ENCODE measurements around the gene DDX23. TPM values are rescaled to one million over a fixed set of nuclear protein-coding genes. Genes with fewer than 3 reads are reported as not detected.

DDX23 gene
- total RNA-seq, 1 experiment from 2014 or later: 132 TPM

DNA sequence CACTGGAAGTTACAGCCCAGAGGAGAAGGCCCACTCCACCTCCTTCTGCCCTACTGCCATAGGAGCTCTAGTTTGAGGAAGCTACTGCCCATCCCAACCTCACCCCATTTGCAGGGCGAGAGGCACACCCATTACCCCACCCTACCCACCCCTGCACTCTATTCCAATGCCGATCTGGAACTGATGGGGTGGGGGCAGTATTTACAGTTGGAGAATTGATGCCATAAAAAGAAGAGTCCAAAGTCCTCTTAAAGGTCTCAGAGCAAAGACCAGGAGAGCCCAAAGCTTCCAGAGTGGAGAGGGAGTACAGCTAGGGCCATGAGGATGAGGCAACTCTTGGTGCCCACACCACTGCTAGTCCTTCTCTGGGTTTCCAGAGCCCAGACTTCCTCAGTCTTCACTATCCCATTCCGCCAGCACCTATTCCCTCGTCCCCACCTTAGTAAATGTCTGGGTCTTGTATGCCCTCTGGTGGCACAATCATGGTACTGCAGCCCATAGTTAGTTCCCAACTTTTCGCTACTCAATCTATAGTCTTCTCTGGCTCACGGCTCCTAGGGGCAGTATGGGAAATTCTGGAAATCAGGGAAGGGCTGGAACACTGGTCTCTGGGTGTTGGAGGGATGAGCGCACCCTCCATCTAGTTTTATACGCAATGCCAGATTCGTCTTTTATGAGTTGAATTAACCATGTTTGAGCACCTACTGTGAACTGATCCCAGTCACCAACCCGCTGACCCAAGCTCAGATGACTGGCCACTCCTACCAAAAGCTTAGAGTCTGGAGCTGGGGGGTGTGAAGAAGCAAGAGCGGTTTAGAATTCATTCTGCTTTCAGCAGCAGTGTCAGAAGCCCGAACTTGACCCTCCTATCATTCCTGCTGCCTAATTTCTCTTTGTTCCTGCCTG lies 56.2 kb downstream of the DDX23 start:
- peak; percentile 79 for DNase-seq (ENCODE audit: low read depth)

DNA sequence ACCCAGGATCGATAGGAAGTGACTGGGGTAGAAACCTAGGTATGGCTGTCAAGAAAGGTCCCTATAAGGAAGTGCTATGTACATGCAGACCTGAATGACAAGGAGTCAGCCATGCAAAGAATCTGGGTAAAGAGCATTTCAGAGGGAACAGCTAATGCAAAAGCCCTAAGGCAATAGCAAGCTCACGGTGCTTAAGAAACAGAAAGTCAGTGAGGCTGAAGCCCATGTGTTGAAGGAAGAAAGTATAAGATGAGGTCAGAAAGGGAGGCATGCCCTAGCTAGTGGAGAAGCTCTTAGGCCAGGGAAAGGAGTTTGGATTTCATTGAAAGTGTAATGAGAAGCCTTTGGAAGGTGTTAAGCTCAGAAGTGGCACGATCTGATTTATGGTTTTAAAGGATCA lies 57.1 kb downstream of the DDX23 start:
- peak; percentile 35 for DNase-seq (ENCODE audit: low read depth)

DNA sequence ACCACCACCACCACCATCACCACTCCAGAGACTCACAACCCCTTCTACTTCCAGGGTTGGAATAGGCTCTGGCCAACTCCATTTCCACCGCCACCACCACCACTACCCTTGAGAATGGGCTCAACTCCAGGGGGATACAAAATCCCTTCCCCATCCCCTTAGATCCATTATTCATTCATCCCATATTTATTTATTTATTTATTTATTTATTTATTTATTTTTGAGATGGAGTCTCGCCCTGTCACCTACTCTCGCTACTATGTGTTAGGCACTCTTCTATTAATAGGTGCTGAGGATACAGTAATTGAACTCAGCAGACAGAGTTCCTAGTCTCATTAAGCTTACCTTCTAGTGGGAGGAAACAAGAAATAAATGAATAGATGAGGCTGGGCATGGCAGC lies 58.3 kb downstream of the DDX23 start:
- no peak for DNase-seq (ENCODE audit: low read depth)

DNA sequence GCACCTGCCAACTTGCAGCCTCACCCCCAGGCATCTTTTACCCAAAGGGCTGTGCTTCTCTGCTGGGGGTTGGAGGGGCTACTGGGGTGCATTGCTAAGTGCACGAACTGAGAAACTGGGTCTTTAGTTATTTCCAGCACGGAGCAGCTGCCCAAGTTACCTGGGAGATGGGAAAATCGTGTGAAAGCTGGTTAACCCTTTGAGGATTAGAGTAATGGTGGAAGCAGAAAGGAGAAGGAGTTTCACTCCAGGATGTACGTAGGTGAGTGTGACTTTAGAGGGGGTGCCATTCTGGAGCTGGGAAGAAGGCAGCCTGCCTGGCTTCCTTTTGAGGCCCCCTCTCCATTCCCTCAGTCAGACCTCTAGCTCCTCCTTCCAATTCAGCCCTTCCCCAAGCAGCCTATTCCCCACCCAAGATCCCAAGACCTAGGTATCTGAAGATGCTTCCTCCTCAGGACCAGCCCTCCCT lies 62.1 kb downstream of the DDX23 start:
- no peak for DNase-seq (ENCODE audit: low read depth)

DNA sequence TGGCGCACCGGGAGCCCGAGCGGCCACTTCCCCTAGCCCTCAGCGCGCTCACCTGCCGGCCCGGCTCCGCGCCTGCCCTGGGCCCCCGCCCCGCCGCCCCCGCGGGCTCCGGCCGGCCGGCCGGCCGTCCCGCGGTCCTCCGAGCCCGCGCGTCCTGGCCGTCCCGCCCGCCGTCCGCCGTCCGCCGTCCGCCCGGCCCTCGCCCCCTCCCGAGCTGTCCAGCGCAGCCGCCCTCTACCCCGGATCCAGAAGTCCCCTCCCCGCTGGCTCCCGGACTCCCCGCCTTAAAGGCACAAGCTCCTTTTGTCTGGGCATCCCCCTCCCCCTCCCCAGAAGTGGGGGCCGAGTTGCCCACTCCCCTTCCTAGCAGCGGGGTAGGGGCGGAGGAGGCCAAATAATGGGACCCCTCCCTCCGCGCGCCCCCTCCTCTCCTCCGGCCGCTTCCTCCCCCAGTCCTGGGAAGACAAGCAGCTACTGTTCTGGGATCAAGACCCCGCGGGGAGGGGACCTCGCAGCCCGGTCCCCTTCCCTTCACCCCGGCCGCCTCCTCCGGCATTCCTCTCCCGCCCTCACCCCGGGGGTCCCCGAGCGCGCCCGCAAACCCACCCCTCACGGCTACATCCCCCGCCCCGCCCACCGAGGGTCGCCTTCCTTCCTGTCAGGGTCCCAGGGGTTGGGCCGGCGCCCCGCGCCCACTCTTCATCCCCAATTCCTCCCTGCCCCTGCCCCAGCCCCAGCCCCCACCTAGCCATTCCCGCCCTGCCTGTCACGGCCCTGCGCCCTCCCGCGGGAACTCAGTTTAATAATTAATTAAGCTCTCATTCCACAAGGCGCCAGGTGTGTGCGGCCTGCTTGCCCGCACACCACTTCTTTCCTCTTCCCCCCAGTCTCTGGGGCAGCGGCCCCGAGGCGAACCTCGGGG lies 62.8 kb downstream of the DDX23 start, which contains the start of gene ADCY6:
Gene ADCY6 (minus strand): TSS at position 236 of the 922 bp plus-strand sequence. CDS start 5,655 bp downstream, outside the sequence.
- DNase-seq (ENCODE audit: low read depth): peak; percentile 67

DNA sequence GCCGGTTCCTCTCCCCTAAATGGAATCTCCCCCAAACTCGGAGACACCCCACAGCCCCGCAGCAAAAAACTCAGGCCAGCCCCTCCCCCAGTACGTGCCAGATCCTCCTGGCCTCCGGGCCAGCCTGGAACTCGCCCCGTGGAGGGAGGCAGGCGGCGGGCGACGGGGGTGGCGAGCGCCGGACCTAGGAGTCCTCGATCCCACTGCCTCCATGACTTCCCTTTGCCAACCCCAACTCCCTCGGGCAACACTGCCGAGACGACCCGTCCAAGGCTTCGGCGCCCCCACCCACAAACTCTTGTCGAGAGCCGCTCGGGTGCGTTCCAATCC lies 63.5 kb downstream of the DDX23 start:
- no peak for DNase-seq (ENCODE audit: low read depth)

DNA sequence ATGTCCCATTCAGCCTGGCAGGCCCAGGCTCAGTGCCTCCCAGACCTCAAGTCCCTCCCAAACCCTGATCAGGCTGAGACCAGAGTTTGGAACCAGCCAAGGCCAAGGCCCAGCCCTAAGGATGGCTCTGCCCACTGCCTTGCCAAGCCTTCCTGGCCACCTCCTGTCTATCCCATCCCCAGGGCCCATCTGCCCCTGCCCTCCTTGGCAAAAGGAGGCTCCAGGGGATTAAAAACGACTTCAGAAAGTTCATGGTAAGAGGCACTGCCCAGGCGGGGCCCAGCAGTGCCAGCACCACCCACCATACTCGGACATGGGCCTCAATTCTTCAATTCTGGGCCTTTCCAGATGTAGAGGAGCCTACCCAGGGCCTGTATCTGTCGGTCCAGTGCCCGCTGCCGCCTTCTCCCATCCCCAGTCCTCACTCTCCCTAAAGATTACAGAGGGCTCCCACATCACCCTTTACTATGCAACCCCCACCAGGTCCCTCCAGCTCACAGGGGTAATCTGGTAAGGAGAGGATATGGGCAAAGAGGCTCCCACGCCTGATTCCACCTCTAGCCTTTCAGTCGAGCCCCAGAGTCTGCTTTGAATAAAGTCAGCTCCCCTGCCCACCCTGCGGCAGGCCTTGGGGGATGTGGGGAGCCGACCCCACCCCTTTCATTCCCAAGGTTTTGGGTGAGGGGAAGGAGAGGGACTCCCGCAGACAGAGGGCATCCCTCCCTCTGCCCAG lies 64.0 kb downstream of the DDX23 start:
- no peak for DNase-seq (ENCODE audit: low read depth)

DNA sequence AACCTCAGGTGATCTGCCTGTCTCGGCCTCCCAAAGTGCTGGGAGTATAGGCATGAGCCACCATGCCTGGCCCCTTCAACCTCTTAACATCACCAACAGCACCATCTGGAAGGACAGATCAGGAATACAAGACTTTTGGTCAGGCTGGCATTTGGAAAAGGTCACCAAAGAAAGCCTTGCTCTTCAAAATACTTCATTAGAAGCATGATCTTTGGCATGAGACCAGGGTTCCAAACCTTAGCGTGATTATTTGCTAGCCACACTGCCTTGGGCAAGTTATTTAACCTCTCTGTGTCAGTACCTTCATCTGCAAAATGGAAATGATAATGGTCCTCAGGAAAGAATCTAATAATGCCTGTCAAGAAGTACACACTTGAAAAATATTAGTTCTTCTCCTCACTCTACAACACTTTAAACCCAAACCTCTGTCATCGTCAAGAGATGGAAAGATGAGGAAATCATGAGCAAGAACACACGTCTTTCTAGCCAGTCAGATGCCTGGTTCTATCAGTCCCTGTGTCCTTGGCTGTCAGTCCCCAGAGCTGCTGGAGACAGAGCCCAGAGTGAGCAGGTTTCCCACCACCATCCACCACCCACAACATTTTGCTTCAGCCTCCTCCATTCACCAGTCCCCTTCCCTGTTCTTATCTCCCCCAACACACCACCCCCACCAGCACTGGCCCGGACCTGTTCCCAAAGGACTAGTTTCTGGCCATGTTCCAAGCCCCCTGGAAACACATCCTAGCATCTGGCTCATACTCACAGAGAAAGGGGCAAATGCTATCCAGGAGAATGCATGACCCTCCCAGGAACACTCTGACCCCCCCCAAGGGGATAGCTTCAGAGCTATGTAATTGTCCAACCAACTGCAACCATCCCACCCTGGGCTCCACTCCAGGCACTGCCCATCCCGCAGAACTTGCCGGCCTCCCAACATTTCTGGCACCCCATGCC lies 65.1 kb downstream of the DDX23 start:
- no peak for DNase-seq (ENCODE audit: low read depth)

DNA sequence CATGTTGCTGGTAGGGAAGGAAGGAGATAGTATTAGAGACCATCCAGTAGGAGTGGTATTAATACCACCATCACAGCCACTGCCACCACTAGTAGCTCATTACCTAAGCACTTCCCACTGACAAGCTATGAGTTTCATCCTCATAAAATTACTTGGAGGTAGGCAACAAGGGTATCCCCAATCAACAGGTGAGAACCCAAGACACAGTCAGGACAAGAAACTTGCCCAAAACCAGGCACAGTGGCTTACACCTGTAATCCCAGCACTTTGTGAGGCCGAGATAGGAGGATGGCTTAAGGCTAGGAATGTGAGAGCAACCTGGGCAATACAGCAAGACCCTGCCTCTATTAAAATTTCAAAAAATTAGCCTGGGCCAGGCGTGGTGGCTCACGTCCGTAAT lies 68.5 kb downstream of the DDX23 start:
- DNase-seq (ENCODE audit: low read depth): no peak

DNA sequence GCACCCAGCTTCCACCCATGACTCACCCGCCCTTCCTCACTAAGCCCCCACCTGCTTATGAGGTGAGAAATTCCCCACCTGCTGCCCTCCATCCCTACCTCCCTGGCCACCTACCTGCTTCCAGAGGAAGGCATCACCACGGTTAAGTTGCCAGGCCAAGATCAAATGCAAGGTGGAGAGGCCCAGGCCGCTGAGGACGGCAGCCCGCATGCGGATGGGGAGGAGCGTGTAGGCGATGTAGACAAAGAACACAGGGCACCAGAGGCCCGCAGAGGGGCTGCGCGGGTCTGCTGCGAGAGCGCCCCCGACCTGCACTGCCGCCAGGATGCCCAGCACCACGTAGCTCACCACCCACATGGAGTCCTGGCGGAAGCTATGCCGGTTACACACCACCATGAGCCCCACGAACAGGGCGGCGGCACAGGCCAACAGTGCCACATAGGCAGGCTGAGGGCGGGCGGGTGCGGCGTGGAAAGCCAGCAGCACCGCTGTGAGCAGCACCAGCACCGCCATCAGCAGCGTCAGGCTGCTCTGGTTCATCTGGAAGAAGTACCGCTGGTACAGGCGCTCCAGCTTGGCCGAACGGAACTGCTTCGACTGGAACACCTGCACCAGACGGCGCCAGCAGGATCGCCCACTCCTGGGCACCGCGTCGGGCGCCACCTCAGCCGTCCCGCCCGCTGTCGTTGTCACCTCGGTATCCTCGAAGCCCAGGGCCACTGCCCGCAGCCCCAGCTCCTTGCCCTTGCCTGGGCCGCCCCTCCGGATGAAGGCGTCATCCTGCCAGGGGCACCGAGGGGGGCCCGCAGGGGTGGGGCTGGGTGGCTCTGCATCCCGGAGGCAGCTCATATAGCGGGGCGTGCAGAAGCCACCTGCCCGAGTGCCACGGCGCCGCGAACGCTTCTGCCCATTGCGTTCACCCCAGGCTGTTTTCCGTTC lies 69.2 kb downstream of the DDX23 start:
- DNase-seq (ENCODE audit: low read depth): no peak

DNA sequence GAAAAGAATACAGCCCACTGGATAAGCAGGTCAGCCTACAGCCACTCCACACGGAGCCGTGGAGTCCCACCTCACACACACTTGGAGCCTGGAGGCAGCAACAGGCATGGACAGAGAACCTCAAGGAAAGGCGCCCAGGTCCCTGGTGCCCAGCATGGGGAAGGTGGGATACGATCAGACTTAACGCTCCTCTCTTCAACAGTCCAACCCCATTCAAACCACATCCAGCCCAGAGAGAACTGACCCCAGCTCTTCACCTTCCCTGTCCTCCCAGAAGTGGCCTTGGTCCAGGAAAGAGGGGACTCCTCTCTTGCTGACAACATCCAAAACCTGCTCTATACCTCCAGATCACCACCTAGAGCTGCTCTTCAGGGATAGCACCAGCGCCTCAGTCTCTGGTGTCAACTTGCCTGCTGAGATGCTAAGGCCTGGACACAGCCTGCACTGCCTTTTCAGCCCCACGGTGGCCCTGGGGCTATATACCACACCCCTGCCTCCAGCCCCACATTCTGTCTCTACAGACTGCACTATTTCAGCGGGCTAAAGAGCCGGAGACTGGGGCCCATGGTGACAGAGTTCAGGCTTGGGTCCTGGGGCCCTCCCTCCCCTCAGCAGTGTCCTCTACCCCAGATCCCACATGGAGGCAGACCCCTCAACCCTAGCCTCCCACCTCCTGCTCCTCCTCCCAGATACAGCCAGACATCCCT lies 70.1 kb downstream of the DDX23 start:
- no peak for DNase-seq (ENCODE audit: low read depth)

DNA sequence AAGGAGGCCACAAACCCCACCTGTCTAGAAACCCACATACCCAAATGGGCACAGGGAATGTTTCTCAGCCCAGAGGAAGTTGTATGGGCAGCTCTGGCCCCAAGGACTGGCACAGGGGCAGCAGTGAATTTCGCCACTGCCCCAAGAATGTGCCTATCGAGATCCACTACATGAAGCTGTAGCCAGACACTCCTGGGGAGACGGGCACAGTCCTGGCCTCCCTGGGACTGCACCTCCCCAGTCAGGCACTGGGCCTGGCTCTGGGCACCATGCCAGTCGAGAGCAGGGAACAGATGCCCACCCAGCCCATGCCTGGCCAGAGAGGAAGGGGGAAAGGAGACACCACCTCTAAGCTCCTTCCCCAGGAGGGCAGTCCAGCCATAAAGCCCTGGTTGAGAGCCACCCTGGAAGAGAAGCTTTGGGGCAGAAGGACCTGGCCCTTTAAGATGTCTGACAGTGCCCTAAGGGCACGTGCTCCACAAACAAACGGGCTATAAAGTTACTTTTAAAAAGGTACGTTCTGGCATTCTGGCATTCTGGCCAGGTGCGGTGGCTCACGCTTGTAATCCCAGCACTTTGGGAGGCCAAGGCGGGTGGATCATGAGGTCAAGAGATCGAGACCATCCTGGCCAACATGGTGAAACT lies 71.5 kb downstream of the DDX23 start:
- no peak for DNase-seq (ENCODE audit: low read depth)

DNA sequence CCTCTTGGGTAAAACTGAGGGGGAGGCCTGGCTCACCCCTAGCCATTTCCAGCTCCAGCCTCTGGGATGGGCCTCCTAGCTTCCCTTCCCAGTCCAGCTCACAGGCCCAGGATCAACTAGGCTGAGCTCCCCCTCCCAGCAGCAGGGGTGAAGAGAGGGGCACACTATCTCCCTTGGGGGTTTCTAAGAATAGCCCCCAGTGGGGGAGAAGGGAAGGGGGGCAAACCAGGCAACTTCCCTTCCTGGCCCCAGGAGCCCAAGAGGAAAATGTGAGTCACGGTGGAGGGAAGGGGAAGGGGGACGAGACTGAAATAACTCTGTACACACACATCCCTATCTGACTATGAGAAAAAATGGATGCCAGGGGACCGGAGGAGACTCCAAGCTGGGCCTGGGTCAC lies 72.1 kb downstream of the DDX23 start:
- DNase-seq (ENCODE audit: low read depth): peak; percentile 41

Other genes starting within 250 kb of the DDX23 start
- gene KANSL2, start 169.9 kb downstream of the DDX23 start, total RNA-seq (2014; rRNA removed; shearing (Covaris generic)): 114 and 119 TPM in 2 replicates
- 25.4 and 25.7 TPM in 2 replicates for gene CCNT1, start 135.5 kb downstream of the DDX23 start, total RNA-seq (2014; rRNA removed; shearing (Covaris generic))
- gene ADCY6, start 63.1 kb downstream of the DDX23 start, total RNA-seq (2014; rRNA removed; shearing (Covaris generic)): 9.0 and 9.2 TPM in 2 replicates
- gene CACNB3, start 33.7 kb downstream of the DDX23 start, total RNA-seq (2014; rRNA removed; shearing (Covaris generic)): 9.1 and 11.5 TPM in 2 replicates
- gene RND1, start 13.7 kb upstream of the DDX23 start, total RNA-seq (2014; rRNA removed; shearing (Covaris generic)): 0.51 and 4.7 TPM in 2 replicates
- gene FKBP11, start 73.3 kb upstream of the DDX23 start, total RNA-seq (2014; rRNA removed; shearing (Covaris generic)): 7.0 and 28.0 TPM in 2 replicates
- 69.3 and 118 TPM in 2 replicates for gene ARF3, start 105.3 kb upstream of the DDX23 start, total RNA-seq (2014; rRNA removed; shearing (Covaris generic))
- gene WNT10B, start 119.6 kb upstream of the DDX23 start, total RNA-seq (2014; rRNA removed; shearing (Covaris generic)): 0.63 TPM in 1 of 2 replicates, not detected in the other
- not detected in 2 replicates for gene WNT1, start 126.2 kb upstream of the DDX23 start, total RNA-seq (2014; rRNA removed; shearing (Covaris generic))
- gene DDN, start 147.2 kb upstream of the DDX23 start, total RNA-seq (2014; rRNA removed; shearing (Covaris generic)): 0.80 TPM in 1 of 2 replicates, not detected in the other
- gene PRKAG1, start 166.6 kb upstream of the DDX23 start, total RNA-seq (2014; rRNA removed; shearing (Covaris generic)): 67.1 and 68.2 TPM in 2 replicates
- 10.3 and 11.0 TPM in 2 replicates for gene KMT2D, start 208.6 kb upstream of the DDX23 start, total RNA-seq (2014; rRNA removed; shearing (Covaris generic))
- gene RHEBL1, start 217.8 kb upstream of the DDX23 start, total RNA-seq (2014; rRNA removed; shearing (Covaris generic)): 6.3 and 11.0 TPM in 2 replicates
- gene DHH, start 242.6 kb upstream of the DDX23 start, total RNA-seq (2014; rRNA removed; shearing (Covaris generic)): not detected in 2 replicates

All from Daoy (cell line).